ENCODE measurements around the gene HERC6. TPM values are rescaled to one million over a fixed set of nuclear protein-coding genes. Genes with fewer than 3 reads are reported as not detected.
A peak's percentile ranks its signal among the peaks of the same experiment; 100 is the strongest.

Gene HERC6
- total and polyA plus RNA-seq, 2 experiments from 2014 or later = 3.4 to 7.3 TPM

DNA sequence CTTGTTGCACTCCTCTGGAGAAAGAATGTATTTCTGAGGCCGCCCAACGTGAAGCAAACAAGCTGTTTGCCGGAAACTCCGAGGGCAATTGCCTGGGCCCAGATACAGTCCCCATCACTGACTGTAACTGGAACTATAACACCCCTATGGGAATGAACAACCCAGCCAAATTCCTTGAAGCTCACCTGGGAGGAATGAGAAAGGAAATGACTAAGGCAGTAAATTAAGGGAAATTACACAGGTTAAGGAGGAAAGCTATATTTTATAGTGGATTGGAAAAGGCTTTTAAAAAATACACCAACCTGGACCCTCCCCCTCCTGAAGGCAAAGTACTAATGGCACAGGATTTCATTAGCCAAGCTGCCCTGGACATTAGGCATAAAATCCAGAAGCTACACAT is 66.6 kb downstream of the HERC6 start:
- no peaks in the 10 kb centered on the region for H3K79me2 ChIP-seq (replicated peaks; ENCODE audit: insufficient read depth)
- peaks cover 3% of the 10 kb centered on the region for H3K27me3 Mint-ChIP-seq (ENCODE audit: insufficient read depth, low read depth, poor library complexity)
- no peaks in the 10 kb centered on the region for H3F3A ChIP-seq (replicated peaks; ENCODE audit: low read depth)
- H3K9me3 Mint-ChIP-seq = peaks cover 14% of the 10 kb centered on the region
- H4K20me1 ChIP-seq (replicated peaks; ENCODE audit: insufficient read depth) = no peaks in the 10 kb centered on the region
- H3K27ac Mint-ChIP-seq = no peak overlapping the region
- H3K4me3 ChIP-seq = no peak overlapping the region
- H3K4me1 ChIP-seq (ENCODE audit: insufficient read depth) = peaks cover 17% of the 10 kb centered on the region
- no peaks in the 10 kb centered on the region for H3K27me3 ChIP-seq (ENCODE audit: insufficient read depth)
- H3K4me1 Mint-ChIP-seq = peaks cover 23% of the 10 kb centered on the region
- no peak overlapping the region for H3K4me3 Mint-ChIP-seq
- TF ChIP-seq EZH2phosphoT487 (IDR thresholded peaks at IDR 0.05; ENCODE audit: unreplicated experiment) = no peak
- H3K27ac ChIP-seq (ENCODE audit: low read depth) = no peak overlapping the region
- DNase-seq (ENCODE audit: low spot score) (no peak), ATAC-seq (no peak)
- H3K36me3 ChIP-seq (ENCODE audit: insufficient read depth) = no peaks in the 10 kb centered on the region
- peaks cover 4% of the 10 kb centered on the region for H3K9me2 ChIP-seq (ENCODE audit: insufficient read depth)
- no peak overlapping the region for H3K4me2 ChIP-seq
- H3K36me3 Mint-ChIP-seq (ENCODE audit: low read depth) = peaks cover 15% of the 10 kb centered on the region
- no peak overlapping the region for H2AFZ ChIP-seq

DNA sequence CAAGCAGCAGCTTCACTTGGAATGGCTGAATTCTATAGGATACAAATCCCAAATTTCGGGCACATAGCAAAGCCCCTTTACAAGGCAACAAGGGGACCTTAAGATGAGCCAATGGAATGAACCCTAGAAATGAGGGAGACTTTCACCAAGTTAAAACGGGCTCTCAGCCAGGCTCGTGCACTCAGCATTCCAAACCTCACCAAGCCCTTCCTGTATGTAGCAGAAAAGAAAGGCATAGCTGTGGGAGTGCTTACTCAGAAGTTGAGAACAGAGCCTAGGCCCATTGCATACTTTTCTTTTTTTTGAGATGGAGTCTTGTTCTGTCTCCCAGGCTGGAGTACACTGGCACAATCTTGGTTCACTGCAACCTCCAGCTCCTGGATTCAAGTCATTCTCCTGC is 67.5 kb downstream of the HERC6 start:
- Mint-ChIP-seq H3K36me3 (ENCODE audit: low read depth) (peaks cover 15% of the 10 kb centered on the region), H3K27ac (no peak overlapping the region), H3K4me1 (peaks cover 21% of the 10 kb centered on the region), H3K27me3 (ENCODE audit: insufficient read depth, low read depth, poor library complexity) (peaks cover 3% of the 10 kb centered on the region), H3K9me3 (peaks cover 14% of the 10 kb centered on the region), H3K4me3 (no peak overlapping the region)
- Histone ChIP-seq H3K27ac (ENCODE audit: low read depth) (no peak overlapping the region), H2AFZ (no peak overlapping the region), H3F3A (replicated peaks; ENCODE audit: low read depth) (no peaks in the 10 kb centered on the region), H3K4me1 (ENCODE audit: insufficient read depth) (peaks cover 16% of the 10 kb centered on the region), H3K79me2 (replicated peaks; ENCODE audit: insufficient read depth) (no peaks in the 10 kb centered on the region), H3K27me3 (ENCODE audit: insufficient read depth) (no peaks in the 10 kb centered on the region), H4K20me1 (replicated peaks; ENCODE audit: insufficient read depth) (no peaks in the 10 kb centered on the region), H3K36me3 (ENCODE audit: insufficient read depth) (no peaks in the 10 kb centered on the region), H3K9me2 (ENCODE audit: insufficient read depth) (peaks cover 12% of the 10 kb centered on the region), H3K4me2 (no peak overlapping the region), H3K4me3 (no peak overlapping the region)
- peak; percentile 23; the same call in 2 of the 3 replicates for ATAC-seq
- peak; percentile 20 for DNase-seq (ENCODE audit: low spot score)
- TF ChIP-seq, protein P1, sequence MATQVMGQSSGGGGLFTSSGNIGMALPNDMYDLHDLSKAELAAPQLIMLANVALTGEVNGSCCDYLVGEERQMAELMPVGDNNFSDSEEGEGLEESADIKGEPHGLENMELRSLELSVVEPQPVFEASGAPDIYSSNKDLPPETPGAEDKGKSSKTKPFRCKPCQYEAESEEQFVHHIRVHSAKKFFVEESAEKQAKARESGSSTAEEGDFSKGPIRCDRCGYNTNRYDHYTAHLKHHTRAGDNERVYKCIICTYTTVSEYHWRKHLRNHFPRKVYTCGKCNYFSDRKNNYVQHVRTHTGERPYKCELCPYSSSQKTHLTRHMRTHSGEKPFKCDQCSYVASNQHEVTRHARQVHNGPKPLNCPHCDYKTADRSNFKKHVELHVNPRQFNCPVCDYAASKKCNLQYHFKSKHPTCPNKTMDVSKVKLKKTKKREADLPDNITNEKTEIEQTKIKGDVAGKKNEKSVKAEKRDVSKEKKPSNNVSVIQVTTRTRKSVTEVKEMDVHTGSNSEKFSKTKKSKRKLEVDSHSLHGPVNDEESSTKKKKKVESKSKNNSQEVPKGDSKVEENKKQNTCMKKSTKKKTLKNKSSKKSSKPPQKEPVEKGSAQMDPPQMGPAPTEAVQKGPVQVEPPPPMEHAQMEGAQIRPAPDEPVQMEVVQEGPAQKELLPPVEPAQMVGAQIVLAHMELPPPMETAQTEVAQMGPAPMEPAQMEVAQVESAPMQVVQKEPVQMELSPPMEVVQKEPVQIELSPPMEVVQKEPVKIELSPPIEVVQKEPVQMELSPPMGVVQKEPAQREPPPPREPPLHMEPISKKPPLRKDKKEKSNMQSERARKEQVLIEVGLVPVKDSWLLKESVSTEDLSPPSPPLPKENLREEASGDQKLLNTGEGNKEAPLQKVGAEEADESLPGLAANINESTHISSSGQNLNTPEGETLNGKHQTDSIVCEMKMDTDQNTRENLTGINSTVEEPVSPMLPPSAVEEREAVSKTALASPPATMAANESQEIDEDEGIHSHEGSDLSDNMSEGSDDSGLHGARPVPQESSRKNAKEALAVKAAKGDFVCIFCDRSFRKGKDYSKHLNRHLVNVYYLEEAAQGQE (IDR thresholded peaks at IDR 0.05; ENCODE audit: unreplicated experiment) = no peak
- TF ChIP-seq EZH2phosphoT487 (IDR thresholded peaks at IDR 0.05; ENCODE audit: unreplicated experiment) (no peak), CREB1 (CRISPR knock-in tag; IDR thresholded peaks at IDR 0.05; ENCODE audit: low read depth) (no peak), ZNF114 (CRISPR knock-in tag; IDR thresholded peaks at IDR 0.05) (no peak), NANOG (IDR thresholded peaks at IDR 0.05; ENCODE audit: borderline replicate concordance) (no peak), EZH2 (IDR thresholded peaks at IDR 0.05; ENCODE audit: low read depth, unreplicated experiment) (no peak), ZNF331 (CRISPR knock-in tag; IDR thresholded peaks at IDR 0.05; ENCODE audit: low read depth) (no peak)
- TF ChIP-seq, protein P2, sequence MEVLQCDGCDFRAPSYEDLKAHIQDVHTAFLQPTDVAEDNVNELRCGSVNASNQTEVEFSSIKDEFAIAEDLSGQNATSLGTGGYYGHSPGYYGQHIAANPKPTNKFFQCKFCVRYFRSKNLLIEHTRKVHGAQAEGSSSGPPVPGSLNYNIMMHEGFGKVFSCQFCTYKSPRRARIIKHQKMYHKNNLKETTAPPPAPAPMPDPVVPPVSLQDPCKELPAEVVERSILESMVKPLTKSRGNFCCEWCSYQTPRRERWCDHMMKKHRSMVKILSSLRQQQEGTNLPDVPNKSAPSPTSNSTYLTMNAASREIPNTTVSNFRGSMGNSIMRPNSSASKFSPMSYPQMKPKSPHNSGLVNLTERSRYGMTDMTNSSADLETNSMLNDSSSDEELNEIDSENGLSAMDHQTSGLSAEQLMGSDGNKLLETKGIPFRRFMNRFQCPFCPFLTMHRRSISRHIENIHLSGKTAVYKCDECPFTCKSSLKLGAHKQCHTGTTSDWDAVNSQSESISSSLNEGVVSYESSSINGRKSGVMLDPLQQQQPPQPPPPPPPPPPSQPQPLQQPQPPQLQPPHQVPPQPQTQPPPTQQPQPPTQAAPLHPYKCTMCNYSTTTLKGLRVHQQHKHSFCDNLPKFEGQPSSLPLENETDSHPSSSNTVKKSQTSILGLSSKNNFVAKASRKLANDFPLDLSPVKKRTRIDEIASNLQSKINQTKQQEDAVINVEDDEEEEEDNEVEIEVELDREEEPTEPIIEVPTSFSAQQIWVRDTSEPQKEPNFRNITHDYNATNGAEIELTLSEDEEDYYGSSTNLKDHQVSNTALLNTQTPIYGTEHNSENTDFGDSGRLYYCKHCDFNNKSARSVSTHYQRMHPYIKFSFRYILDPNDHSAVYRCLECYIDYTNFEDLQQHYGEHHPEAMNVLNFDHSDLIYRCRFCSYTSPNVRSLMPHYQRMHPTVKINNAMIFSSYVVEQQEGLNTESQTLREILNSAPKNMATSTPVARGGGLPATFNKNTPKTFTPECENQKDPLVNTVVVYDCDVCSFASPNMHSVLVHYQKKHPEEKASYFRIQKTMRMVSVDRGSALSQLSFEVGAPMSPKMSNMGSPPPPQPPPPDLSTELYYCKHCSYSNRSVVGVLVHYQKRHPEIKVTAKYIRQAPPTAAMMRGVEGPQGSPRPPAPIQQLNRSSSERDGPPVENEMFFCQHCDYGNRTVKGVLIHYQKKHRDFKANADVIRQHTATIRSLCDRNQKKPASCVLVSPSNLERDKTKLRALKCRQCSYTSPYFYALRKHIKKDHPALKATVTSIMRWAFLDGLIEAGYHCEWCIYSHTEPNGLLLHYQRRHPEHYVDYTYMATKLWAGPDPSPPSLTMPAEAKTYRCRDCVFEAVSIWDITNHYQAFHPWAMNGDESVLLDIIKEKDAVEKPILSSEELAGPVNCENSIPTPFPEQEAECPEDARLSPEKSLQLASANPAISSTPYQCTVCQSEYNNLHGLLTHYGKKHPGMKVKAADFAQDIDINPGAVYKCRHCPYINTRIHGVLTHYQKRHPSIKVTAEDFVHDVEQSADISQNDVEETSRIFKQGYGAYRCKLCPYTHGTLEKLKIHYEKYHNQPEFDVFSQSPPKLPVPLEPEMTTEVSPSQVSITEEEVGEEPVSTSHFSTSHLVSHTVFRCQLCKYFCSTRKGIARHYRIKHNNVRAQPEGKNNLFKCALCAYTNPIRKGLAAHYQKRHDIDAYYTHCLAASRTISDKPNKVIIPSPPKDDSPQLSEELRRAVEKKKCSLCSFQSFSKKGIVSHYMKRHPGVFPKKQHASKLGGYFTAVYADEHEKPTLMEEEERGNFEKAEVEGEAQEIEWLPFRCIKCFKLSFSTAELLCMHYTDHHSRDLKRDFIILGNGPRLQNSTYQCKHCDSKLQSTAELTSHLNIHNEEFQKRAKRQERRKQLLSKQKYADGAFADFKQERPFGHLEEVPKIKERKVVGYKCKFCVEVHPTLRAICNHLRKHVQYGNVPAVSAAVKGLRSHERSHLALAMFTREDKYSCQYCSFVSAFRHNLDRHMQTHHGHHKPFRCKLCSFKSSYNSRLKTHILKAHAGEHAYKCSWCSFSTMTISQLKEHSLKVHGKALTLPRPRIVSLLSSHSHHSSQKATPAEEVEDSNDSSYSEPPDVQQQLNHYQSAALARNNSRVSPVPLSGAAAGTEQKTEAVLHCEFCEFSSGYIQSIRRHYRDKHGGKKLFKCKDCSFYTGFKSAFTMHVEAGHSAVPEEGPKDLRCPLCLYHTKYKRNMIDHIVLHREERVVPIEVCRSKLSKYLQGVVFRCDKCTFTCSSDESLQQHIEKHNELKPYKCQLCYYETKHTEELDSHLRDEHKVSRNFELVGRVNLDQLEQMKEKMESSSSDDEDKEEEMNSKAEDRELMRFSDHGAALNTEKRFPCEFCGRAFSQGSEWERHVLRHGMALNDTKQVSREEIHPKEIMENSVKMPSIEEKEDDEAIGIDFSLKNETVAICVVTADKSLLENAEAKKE (CRISPR knock-in tag; IDR thresholded peaks at IDR 0.05) = no peak
- TF ChIP-seq, protein P3, sequence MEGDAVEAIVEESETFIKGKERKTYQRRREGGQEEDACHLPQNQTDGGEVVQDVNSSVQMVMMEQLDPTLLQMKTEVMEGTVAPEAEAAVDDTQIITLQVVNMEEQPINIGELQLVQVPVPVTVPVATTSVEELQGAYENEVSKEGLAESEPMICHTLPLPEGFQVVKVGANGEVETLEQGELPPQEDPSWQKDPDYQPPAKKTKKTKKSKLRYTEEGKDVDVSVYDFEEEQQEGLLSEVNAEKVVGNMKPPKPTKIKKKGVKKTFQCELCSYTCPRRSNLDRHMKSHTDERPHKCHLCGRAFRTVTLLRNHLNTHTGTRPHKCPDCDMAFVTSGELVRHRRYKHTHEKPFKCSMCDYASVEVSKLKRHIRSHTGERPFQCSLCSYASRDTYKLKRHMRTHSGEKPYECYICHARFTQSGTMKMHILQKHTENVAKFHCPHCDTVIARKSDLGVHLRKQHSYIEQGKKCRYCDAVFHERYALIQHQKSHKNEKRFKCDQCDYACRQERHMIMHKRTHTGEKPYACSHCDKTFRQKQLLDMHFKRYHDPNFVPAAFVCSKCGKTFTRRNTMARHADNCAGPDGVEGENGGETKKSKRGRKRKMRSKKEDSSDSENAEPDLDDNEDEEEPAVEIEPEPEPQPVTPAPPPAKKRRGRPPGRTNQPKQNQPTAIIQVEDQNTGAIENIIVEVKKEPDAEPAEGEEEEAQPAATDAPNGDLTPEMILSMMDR (conservative IDR thresholded peaks at IDR 0.05; ENCODE audit: low read depth in 2 of 2) = no peak
